HG03565 (cell line): Measurements from ENCODE around the gene DVL1.

Experiments used
- ATAC-seq: cut with Tn5 transposase; IDR thresholded peaks from one replicate; pipeline ENCODE4 v1.9.1; 2021; ENCODE audit warnings: mild to moderate bottlenecking, moderate library complexity; ENCODE audit not compliant: unreplicated experiment

DVL1 gene

DNA sequence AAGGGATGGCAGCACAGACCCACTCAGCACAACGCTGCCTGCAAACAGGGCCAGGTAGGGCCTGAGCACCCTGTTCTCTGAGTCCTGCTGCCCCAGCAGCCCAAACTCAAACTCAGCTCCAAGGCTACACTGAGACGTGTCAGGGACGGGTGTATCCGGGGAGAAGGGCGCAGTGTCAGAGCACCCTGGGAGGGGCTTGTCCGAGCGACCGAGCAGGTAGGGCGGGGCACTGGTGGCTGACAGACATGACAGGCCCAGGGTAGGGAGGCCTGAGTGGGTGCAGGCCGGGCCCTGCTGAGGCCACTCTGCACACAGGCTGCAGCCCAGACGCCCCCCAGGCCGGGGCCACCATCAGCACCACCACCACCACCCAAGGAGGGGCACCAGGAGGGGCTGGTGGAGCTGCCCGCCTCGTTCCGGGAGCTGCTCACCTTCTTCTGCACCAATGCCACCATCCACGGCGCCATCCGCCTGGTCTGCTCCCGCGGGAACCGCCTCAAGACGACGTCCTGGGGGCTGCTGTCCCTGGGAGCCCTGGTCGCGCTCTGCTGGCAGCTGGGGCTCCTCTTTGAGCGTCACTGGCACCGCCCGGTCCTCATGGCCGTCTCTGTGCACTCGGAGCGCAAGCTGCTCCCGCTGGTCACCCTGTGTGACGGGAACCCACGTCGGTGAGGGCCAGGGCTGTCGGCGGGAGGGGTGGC is 63.5 kb downstream of the DVL1 start:
- no peak for ATAC-seq
